ENCODE measurements around the gene UNC13B.
"Not testable (repeated sequence)": the region's sequence is repeated elsewhere in the genome, so short reads cannot be mapped to it uniquely, and the experiment has no call there.

UNC13B gene

DNA sequence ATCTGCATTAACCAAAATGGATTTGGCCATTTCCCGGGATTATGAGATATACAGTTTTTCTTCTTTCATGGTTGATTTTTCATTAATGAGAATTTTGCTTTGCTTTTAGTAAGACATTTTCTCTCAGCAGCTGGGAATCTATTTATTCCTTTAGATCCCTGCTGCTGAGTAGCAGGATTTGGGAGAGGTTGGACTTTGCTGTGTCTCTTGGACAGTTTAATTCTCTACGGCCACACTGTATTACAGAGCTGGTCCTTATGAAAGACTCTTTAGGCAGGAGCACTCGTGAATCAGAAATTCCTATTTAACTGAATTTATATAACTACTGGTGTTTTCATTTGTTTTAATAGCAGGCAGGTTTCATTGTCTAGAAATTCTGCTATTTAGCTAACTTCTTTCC is 1.6 kb downstream of the UNC13B start:
- no peak for DNase-seq (ENCODE audit: low spot score)

DNA sequence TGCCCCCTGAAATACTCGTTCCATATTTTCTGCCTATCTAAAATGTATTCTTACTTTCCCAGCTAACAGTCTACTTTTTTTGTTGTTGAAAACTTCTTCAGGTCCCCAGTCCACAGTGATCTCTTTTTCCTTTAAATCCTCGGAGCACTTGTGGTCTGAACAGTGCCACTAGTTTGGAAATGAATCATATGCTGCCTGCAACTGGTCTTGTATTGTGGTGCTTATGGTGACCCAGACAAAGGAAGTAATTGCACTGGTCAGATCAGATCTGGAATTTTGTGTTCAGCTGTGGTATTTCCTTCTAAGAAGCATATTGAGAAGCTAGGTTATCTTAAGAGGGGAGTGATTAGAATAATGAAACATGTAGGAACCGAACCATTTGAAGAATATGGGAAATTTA is 2.9 kb downstream of the UNC13B start:
- DNase-seq (ENCODE audit: low spot score): no peak

DNA sequence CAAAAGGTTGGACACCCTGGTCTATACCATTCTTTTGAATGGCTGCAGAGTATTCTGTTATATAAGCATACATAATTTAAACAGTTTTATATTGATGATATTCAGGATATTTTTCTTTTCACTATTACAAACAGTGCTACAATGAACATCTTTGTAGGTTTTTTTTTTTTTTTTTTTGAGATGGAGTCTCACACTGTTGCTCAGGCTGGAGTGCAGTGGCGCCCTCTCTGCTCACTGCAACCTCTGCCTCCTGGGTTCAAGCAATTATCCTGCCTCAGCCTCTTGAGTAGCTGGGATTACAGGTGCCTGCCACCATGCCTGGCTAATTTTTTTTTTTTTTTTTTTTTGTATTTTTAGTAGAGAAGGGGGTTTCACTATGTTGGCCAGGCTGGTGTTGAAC is 5.6 kb downstream of the UNC13B start:
- DNase-seq (ENCODE audit: low spot score): not testable (repeated sequence)

- DNase-seq (ENCODE audit: low spot score): no peak
Observed at GRCh38 chr9:35168963-35169362, 7.2 kb downstream of the UNC13B start.

- no peak for DNase-seq (ENCODE audit: low spot score)
Observed at GRCh38 chr9:35172878-35173277, 11.1 kb downstream of the UNC13B start.

DNA sequence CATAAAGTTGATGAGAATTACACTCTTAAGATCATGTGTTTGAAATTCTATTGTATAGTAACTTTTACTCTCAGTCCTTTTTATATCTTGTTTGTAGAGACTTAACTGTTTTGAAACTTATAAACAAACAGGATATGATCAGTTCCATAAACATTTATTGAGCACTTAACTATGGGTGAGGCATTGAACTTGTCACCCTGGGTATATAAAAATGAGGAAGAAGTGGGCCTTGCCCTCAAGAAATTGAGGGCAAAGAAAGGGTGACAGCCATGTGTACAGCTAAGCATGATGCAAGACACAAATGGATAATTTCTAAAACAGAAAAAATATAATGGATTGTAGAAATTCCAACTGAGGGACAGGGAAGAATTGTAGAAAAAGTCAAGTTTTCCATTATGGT is 15.7 kb downstream of the UNC13B start:
- DNase-seq (ENCODE audit: low spot score): no peak

- no peak for DNase-seq (ENCODE audit: low spot score)
Observed at GRCh38 chr9:35179347-35180280, 17.8 kb downstream of the UNC13B start.

DNA sequence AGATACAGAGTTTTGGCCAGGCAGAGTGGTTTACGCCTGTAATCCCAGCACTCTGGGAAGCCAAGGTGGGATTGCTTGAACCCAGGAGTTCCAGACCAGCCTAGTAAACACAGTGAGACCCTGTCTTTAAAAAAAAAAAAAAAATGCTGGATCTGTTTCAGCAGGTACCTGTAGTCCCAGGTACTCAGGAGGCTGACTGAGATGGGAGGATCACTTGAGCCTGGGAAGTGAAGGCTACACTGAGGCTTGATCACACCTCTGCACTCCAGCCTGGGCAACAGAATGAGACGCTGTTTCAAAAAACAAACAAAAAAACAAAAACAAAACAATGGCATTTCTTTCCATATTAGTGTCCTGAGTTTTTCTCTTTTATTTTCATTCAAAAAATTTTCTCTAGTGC is 19.0 kb downstream of the UNC13B start:
- no peak for DNase-seq (ENCODE audit: low spot score)

DNA sequence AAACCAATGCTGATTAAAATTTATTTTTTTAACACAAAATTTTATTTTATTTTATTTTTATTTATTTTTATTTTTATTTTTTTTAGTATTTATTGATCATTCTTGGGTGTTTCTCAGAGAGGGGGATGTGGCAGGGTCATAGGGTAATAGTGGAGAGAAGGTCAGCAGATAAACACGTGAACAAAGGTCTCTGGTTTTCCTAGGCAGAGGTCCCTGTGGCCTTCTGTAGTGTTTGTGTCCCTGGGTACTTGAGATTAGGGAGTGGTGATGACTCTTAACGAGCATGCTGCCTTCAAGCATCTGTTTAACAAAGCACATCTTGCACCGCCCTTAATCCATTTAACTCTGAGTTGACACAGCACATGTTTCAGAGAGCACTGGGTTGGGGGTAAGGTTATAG is 20.6 kb downstream of the UNC13B start:
- not testable (repeated sequence) for DNase-seq (ENCODE audit: low spot score)

- DNase-seq (ENCODE audit: low spot score): not testable (repeated sequence)
Observed at GRCh38 chr9:35182996-35183754, 21.4 kb downstream of the UNC13B start.

GRCh38 chr9:35183755-35184480 is 22.1 kb downstream of the UNC13B start:
- not testable (repeated sequence) for DNase-seq (ENCODE audit: low spot score)

GRCh38 chr9:35186524-35186923 is 24.7 kb downstream of the UNC13B start:
- DNase-seq (ENCODE audit: low spot score): no peak

- no peak for DNase-seq (ENCODE audit: low spot score)
Observed at GRCh38 chr9:35190203-35190602, 28.4 kb downstream of the UNC13B start.

DNA sequence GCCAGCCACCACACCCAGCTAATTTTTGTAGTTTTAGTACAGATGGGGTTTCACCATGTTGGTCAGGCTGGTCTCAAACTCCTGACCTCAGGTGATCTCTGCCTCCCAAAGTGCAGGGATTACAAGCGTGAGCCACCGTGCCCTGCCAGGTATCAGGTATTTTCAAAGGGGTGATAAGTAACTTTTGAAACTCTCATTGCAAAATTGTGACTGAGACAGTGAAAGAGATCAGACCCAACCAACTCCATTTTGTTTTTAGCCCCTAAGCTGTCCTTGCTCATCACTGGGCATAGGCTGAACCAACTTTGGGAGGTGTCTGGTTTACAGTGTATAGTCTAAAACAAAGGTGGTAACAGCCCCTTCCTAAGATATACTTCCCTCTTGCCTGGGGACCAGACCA is 29.3 kb downstream of the UNC13B start:
- no peak for DNase-seq (ENCODE audit: low spot score)

- DNase-seq (ENCODE audit: low spot score): no peak
Observed at GRCh38 chr9:35193762-35194161, 32.0 kb downstream of the UNC13B start.

GRCh38 chr9:35195683-35196082 is 33.9 kb downstream of the UNC13B start:
- no peak for DNase-seq (ENCODE audit: low spot score)

- DNase-seq (ENCODE audit: low spot score): no peak
Observed at GRCh38 chr9:35198191-35198590, 36.4 kb downstream of the UNC13B start.

DNA sequence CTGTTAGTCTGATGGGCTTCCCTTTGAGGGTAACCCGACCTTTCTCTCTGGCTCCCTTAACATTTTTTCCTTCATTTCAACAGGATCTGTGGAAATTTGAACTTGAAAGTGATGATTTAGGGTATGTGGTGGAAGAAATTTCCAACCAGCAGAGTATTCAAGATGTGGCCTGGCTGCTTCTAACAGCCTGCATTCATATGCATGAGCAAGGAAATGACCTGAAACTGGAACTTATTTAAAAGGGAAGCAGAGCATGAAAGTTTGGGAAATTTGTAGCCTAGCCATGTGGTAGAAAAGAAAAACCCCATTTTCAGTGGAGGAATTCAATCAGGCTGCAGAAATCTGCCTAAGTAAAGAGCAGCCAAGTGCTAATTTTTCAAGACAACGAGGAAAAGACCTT is 41.7 kb downstream of the UNC13B start:
- DNase-seq (ENCODE audit: low spot score): no peak

DNA sequence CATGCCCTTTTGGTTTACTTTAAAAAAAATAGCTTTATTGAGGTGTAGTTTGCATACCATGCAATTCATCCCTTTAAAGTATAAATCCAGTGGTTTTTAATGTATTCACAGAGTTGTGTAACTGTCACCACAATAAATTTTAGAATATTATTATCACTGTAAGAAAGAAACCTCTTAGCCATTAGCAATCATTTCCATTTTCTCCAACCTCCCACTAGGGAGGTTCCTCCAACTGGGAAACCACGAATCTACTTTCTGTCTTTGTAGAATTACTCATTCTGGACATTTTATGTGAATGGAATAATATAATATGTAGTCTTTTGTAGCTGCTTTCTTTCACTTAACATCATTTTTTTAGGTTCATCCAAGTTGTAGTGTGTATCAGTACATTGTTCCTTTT is 43.5 kb downstream of the UNC13B start:
- no peak for DNase-seq (ENCODE audit: low spot score)

- no peak for DNase-seq (ENCODE audit: low spot score)
Observed at GRCh38 chr9:35211854-35212253, 50.0 kb downstream of the UNC13B start.

- no peak for DNase-seq (ENCODE audit: low spot score)
Observed at GRCh38 chr9:35220659-35221338, 59.0 kb downstream of the UNC13B start.

GRCh38 chr9:35225677-35226076 is 63.9 kb downstream of the UNC13B start:
- no peak for DNase-seq (ENCODE audit: low spot score)
